ENCODE results near the gene TMEM130.

TMEM130 gene

GRCh38 chr7:98802088-98802780 lies 67.6 kb downstream of the TMEM130 start:
- DNase-seq (ENCODE audit: insufficient read length, low spot score) = no peak
- no peak for FAIRE-seq
- TF ChIP-seq CTCF (IDR thresholded peaks at IDR 0.05; ENCODE audit: insufficient read depth, missing control alignments) = no peak

- no peak for TF ChIP-seq CTCF (IDR thresholded peaks at IDR 0.05; ENCODE audit: insufficient read depth, missing control alignments)
- FAIRE-seq = no peak
- no peak for DNase-seq (ENCODE audit: insufficient read length, low spot score)
These were observed 68.8 kb downstream of the TMEM130 start for GRCh38 chr7:98800996-98801395.

- TF ChIP-seq CTCF (IDR thresholded peaks at IDR 0.05; ENCODE audit: insufficient read depth, missing control alignments) = no peak
- DNase-seq (ENCODE audit: insufficient read length, low spot score) = no peak
- no peak for FAIRE-seq
These were observed 72.7 kb downstream of the TMEM130 start for GRCh38 chr7:98797150-98797549.
